ENCODE data around the gene TTYH3.

DNA sequence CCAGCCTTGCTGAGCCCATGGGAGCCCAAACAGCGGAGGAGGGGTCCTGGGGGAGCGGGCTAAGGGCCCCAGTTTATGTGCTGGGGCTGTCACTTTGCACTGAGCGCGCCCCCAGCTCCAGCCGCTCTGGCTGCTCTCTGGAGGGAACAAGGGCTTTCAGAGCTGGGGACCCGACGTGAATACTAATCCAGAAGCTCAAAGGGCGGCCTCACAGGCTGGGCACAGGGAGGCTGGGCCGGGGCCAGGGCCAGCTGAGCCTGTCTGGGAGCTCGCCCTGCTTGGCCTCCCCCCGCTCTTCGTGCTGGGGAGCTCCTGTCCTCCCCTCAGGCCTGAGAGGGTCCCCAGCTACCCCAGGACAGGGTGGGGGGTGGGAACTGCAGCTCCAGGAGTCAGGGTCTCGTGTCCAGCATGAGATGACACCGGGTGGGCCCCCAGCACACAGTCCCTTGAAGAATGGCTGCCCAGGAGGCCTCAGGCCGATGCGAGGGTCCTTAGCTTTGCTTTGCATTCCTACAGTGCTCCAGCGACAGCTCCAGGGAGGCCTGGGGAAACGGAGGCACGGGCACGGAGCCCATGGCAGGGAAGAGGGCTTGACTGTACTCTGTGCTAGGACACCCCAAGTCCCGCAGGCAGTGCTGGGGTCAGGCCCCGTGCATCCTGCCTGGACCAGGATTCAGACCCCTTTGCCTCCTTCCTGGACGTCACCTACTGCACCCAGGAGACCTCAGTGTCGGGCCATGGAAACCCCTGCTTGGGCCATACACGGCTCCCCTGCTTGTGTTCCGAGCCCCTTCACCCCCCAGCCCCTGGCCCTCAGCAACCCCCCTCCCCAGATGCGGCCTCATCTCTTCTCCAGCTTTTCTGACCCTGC is 50.4 kb downstream of the TTYH3 start:
- TF ChIP-seq EP300 (IDR thresholded peaks at IDR 0.05; ENCODE audit: low read length) (no peak), STAT6 (CRISPR knock-in tag; IDR thresholded peaks at IDR 0.05) (no peak), TBP (optimal IDR thresholded peaks at IDR 0.05; ENCODE audit: low read depth, low read length) (no peak), HMG20B (CRISPR knock-in tag; IDR thresholded peaks at IDR 0.05) (no peak), CTCF (IDR thresholded peaks at IDR 0.05 in 2 of 3, conservative IDR thresholded peaks at IDR 0.05 in 1 of 3; ENCODE audit: insufficient read depth in 2 of 3, low read depth in 1 of 3, low read length in 3 of 3) (no peak), TARDBP (IDR thresholded peaks at IDR 0.05) (no peak)
- TF ChIP-seq, protein P1, sequence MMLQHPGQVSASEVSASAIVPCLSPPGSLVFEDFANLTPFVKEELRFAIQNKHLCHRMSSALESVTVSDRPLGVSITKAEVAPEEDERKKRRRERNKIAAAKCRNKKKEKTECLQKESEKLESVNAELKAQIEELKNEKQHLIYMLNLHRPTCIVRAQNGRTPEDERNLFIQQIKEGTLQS (IDR thresholded peaks at IDR 0.05): no peak
- TF ChIP-seq, protein P1 (CRISPR knock-in tag; conservative IDR thresholded peaks at IDR 0.05): no peak
